HEK293 (cell line): ENCODE measurements around the gene RAB13.

Source experiments
- CTCF ChIP-seq: fragments of 450-650 bp; formaldehyde crosslinking; IDR thresholded peaks from 2 replicates; pipeline ENCODE4 v1.5.1; 2016; ENCODE audit warnings: missing biosample characterization, missing genetic modification characterization
- ZNF114 ChIP-seq: fragments of 450-650 bp; formaldehyde crosslinking; IDR thresholded peaks from 2 replicates; pipeline ENCODE4 v1.5.0; 2017; ENCODE audit warnings: missing biosample characterization, missing genetic modification characterization
- ZNF837 ChIP-seq: fragments of 450-650 bp; formaldehyde crosslinking; IDR thresholded peaks from 2 replicates; pipeline ENCODE4 v1.5.1; 2016; ENCODE audit warnings: missing biosample characterization, missing genetic modification characterization

DNA sequence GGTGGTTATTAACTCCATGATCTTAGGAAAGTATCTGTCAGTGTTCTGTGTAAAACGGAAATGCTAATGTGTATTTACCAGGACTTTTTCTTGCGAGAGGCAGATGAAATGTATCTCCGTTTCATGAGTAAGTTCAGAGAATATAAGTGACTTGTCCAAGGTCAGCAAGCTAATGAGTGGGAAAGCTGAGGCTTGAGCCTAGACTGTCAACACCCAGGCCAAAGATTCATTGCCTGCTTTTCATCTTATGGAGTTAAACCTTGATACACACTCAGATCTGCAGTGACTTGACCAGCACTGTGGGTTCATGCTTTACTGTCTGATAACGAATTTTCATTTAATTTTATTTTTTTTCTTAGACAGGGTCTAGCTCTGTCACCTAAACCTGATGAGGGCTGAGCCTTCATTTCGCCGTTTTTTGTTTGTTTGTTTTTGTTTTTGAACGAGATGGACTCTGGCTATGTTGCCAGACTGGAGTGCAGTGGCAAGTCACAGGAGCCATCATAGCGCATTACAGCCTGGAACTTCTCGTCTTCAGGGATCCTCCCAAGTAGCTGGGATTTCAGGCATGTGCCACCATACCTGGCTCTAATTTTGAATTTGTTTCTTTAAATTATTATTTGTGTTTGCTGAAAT is 7.7 kb downstream of the RAB13 start:
- TF ChIP-seq ZNF837 (tag by site-specific recombination) (no peak), ZNF114 (no peak), CTCF (no peak)
